GM18499 (cell line): ENCODE measurements around the gene SH3RF1.

Source experiments
- ATAC-seq: cut with Tn5 transposase; IDR thresholded peaks from one replicate; pipeline ENCODE4 v1.9.1; 2021; ENCODE audit warnings: moderate number of reproducible peaks; ENCODE audit not compliant: insufficient read depth, unreplicated experiment

The SH3RF1 gene

DNA sequence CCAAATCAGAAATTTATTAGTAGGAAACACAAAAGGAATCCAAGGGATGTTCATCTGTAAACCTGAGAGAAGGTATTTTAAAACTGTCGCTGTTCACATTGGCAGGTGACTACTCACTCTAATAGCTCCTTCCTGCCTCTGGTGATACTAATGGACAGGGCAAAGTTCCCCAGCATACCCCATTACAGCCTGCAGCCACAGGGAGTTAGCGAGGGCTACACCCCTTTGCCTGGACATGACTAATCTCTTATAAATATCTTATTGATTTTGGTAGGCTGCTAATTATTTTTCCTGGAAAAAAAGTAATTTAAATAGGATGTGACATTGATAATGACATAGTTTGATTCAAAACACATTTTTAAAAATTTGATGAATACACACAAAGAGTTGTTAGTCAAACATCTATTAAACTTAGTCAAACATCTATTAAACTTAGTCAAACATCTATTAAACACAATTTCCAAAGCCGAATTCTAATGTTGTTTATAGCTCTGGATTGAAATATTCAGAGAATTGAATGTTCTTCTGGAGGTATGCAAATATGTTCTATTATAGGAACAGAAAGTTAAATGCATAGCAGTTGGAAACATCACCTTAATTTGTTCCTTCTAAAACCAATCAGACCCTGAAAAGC is 177.8 kb downstream of the SH3RF1 start:
- no peak for ATAC-seq

DNA sequence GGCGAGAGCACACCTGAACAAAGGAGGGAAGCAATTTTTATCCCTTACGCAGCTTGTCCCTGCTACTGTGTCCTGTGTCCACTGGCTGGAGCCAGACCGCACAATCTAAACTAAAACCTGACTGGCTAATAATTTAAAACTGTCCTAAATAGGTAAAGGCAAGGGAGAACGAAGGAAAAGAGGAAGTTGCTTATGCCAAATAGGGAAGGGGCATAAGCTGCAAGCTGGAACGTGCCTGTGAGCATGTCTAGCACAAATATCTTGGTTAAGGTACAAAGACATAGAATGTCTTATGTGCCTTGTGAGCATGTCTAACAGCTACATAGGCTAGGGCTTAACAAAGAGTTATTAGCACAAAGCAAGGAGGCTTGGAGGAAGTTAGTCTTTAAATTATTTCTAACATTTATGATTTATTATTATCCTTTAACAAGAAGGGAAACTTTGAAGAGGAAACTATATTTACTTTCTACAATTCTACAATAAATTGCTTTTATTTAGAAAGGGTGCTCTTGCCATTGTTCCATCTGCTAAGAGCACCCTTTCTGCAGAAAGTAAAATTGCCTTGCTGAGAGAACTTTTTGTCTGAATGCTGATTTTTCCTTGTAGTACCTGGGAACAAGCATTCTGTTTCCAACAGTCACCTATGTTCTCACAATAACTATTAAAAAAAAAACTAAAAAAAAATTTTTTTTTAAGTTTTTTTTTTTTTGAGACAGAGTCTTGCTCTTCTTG is 180.1 kb downstream of the SH3RF1 start:
- ATAC-seq, result no peak

DNA sequence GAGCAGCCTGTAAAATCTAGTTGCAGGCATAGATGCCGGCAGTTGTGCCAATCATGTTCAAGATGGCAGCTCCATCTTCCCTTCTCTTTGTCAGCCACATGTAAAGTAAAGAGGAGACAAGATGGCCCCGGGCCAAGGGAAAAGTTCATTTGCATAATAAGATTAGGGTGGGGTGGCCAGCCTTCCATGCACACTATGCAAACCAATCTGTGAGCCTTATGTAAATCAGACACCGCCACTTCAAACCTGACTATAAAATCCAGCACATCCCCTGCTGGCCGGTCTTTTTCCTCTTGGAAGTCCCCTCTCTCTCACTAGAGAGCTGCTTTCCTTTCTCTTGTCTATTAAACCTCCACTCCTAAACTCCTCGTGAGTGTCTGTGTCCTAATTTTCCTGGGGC is 181.8 kb downstream of the SH3RF1 start:
- no peak for ATAC-seq

DNA sequence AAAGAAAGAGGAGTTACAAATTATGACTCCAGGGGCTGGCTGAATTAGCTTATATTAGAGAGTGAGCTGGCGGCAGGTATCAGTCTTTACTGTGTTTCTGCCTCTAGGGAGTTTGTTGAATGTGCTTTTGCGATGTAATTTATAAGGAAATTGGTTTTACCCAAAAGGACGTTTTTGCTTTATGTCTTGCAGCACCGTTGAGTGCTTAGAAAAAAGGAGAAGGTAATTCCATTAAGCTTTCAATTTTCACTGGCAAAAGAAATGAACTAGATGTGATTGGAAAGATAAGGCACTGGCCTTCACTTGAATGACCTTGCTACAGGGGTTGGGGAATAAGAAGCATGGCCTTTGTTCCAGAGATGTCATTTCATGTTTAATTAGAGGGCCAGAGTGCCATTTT is 185.8 kb downstream of the SH3RF1 start:
- ATAC-seq, result no peak

DNA sequence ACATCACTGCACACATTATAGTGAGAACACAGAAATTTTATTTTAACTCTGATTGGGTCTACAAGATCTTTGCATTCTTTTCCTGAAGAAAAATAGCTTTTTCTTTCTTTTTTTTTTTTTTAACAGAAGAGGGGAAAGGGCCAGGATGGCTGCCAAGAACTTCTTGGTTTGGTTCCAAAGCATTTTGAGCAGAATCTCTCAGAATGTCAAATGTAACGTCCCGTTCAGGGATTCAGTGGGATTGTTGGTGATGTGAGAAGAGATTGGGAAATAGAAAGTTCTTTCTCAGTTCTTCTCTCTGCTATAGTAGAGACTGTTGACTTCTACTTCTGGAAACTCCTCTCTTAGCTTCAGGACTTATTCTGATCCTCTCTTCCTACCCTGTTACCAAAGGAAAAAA is 189.8 kb downstream of the SH3RF1 start:
- ATAC-seq, result no peak

DNA sequence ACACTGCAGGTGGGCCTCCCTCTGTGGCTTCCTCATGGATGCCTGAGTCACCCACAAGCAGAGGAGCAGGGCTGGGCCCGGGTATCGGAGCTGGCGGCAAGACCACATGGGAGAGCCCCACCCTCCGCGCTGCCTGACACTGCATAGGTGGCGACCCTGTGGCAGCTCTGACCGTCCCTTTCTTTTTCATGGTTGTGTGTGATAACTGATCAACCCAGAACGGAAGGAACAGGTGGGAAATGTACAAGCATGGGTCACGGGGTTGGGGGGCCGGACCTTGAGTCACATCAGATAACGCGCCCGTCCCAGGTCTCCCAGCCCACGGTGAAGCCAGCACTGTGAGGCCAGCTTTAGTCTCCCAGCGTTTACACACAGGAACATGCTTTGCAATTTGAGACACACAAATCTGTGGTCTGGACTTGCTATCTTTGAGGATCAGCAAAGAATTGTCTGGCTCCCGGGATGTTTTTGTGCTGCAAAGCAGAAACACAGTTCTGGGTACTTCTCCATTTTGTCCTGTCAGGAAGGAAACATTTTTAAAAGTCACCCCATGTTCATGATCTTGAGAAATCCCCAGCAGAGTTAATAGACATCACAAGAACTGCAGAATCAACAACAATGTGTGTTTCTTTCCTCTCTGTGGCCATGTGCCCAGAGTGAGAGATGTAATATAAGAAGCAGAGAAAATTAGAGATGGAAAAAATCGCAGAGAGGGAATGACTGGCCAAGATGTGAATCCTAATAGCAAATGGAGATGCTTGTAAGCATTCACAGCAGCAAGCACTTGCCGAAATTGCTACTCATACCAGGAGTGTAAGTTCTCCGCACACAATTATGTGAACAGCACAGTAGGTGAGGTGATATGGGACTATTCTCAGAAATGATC is 190.6 kb downstream of the SH3RF1 start:
- ATAC-seq, result peak; percentile 65

DNA sequence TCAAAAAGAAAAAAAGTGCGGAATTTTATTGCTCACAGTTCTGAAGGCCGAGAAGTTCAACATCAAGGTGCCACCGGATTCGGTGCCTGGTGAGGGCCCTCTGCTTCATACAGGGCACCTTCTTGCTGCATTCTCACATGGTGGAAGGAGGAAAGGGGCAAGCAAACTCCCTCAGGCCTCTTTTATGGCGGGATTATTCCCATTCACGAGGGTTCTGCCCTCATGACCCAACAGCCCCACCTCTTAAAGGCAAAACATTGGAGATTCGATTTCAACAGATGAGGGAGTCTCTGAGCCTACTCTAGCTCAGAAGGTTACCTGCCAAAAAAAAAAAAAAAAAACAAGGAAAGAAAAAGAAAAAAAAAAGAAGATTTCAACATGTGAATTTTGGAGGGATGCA is 196.6 kb downstream of the SH3RF1 start:
- ATAC-seq, result no peak

DNA sequence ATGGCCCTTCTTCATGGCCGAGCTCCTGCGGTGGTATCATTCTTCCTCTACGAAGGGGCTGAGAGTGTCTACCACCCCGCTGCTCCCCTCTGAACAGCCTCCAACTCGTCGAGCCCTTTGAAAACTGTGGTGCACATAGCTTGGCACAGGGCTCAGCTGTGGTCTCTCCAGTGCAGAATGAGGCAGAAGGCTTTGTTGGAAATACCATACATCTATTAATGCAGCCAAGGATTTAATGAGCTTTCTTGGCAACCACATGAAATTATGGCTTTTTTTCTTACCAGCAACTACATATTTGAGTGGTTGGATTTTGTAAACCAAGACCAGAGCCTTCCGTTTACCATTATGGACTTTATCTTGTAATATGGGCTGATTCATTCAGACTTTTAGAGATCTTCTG is 199.0 kb downstream of the SH3RF1 start:
- no peak for ATAC-seq

DNA sequence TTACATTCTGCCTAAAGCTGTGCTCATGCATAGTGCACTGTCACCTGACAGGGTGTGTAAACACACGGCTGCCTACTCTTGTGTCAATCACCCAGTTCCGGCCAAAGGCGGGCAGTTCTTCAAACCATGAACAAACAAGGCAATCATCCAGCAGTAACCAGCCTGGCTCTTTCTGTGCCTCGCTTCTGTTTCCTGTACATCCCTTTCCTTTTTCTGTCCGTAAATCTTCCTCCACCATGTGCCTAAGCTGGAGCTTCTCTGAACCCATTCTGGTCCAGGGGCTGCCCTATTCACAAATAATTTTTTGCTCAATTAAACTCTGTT is 199.9 kb downstream of the SH3RF1 start:
- ATAC-seq, result no peak

DNA sequence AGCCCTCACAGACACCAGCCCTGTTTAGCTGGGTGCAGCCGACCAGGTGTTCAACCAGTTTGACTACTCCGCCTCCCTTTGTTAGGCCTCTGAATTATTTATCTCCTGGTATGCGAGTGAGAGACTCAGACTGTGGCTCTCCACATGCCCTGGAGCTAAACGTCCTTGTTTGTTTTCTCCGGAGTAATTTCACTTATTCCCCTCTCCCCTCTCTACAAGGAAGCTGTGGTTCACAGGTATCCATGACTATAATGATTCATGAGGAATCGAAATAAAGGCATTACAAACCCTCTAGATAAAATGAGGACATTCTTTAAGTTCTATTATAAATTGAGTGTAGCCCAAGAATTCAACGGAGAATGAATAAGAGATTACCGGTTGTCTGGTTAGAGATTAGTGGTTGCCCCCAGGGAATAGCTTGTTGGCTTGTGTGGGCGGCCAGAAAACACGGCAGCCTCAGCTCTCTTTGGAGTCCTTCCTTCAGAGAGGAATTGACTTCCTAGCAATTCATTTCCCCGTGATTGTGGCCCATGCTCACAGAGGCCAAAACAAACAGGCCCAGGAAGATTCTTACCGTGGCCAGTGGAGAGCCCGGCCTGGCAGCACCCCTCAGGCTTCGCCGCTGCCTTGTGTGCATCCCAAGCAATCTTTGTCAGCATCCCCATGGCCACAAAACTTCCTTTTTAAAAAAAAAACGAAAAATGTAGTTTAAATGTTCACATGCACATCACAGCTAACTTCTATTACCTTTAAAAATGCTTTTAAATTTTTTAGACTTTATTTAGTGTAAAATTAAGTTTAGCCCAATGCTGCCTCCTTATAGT is 200.5 kb downstream of the SH3RF1 start:
- no peak for ATAC-seq

DNA sequence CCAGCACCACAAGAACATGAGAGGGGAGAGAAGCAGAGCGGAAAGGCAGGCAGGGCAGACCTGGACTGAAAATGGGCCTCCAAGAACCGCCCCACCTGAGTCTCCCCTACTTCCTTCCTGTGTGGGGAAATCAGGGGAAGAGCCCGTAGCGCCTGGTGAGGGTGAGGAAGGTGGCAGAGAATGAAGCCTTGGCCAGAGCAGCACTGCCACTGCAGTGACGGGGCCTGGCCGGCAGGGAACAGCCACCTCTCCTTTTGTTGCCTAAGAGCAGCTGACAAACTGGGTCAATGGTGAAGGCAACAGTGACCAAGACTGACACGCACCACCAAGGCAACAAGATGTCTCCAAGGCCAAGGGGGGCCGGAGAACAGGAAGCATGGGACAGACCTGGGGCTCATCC is 202.3 kb downstream of the SH3RF1 start:
- ATAC-seq, result no peak

DNA sequence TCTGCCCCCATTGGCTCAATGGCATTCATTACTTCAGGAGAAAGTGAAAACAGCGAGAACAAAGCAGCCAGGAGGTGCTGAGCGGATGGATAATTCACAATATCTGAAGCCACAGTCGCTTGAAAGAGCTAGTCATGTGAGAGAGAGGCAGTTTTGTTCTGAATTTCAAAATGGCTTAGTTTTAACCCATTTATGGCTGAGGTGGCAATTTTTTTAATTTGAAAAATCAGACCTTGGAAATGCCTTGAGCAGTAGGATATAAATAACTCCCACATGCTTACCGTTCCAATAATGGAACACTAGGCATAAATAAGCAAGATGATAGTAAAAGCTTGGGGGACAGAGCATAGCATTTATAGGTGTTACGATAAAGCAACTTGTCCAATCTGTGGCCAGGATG is 203.8 kb downstream of the SH3RF1 start:
- ATAC-seq, result no peak

DNA sequence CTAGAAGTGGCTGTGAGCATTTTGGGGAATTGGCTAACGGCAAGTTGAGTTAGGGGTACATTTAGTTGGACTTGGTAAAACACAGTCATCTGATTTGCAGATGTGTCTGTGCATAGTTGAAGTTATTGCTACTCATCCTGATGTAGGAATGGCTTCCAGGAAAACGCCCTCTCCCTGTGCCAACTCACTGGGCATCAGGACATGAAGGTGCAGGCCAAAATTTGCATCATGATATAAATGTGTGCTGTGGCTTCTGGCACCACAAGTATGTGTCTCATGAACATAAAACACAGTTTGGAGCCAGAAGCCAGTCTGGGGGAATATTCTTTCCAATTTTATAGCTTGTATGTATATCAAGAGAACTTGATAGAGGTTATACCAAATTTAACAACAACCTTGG is 206.5 kb downstream of the SH3RF1 start:
- no peak for ATAC-seq

DNA sequence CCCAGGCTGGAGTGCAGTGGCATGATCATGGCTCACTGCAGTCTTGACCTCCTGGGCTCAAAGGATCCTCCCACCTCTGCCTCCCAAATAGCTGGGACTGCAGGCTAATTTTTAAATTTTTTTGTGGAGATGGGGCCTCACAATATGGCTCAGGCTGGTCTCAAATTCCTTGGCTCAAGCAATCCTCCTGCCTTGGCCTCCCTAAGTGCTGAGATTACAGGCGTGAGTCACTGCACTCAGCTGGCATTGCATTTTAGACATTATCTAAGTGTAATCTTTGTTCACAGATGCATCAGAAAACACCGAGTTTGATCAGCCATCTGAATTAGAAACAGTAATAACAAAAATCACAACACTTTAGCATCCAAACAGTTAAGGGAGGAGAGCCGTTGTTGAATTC is 207.3 kb downstream of the SH3RF1 start:
- no peak for ATAC-seq

DNA sequence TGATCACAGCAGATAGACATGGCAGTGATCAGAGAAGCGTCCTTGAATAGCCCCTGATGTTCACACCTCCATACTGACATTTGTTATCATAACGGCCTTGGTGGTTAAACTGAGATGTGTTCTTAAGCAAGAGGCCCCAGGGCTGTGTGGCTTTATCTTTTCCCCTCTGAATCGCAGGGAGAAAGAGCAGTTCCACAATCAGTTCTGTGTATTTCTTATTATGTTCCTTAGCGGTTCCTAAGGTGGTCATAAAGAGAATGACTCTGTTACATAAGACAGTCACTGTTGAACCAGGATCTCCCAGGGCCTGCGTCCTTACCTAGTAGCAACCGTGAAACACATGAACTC is 207.9 kb downstream of the SH3RF1 start:
- ATAC-seq, result no peak

DNA sequence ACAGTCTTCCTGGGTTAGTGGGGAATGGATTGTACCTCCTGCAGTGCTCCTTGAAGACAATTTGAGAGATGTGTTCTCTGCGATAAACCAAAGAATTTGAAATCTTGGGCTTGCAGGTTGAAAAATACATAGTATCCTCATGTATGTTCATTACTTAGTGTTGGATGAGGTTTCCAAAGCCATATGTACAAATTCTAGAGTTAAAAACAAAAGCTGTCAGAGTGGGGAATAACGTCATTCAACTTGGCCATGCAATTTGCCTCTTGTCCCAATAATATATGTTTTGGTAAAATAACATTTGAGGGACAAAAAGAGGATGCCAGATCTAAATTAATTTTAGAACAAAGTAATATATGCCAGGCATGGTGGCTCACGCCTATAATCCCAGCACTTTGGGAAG is 209.4 kb downstream of the SH3RF1 start:
- ATAC-seq, result no peak

DNA sequence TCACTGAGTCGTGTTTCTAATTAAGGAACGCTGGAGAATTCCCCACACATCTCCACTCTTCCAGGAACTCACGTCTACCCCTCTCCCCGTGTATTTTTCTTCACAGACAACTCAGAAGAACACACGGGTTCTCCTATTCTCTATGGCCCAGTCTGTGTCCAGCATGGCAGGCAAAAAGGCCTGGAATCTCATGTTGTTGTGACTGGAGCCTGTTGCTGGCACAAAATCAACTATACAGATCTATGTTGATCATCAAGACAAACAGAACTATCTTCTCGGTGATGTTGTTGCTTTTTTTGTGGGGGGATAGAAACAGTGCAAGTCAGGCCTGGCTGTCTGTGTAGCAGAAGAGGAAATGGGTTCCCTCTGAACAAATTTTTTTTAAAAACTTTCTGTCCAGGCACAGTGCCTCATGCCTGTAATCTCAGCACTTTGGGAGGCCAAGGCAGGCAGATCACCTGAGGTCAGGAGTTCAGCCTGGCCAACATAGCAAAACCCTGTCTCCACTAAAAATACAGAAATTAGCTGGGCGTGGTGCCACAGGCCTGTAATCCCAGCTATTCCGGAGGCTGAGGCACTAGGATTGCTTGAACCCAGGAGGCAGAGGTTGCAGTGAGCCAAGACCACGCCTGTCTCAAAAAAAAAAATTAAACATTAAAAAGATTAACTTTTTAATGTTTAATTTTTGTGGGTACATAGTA is 210.2 kb downstream of the SH3RF1 start:
- ATAC-seq, result no peak

DNA sequence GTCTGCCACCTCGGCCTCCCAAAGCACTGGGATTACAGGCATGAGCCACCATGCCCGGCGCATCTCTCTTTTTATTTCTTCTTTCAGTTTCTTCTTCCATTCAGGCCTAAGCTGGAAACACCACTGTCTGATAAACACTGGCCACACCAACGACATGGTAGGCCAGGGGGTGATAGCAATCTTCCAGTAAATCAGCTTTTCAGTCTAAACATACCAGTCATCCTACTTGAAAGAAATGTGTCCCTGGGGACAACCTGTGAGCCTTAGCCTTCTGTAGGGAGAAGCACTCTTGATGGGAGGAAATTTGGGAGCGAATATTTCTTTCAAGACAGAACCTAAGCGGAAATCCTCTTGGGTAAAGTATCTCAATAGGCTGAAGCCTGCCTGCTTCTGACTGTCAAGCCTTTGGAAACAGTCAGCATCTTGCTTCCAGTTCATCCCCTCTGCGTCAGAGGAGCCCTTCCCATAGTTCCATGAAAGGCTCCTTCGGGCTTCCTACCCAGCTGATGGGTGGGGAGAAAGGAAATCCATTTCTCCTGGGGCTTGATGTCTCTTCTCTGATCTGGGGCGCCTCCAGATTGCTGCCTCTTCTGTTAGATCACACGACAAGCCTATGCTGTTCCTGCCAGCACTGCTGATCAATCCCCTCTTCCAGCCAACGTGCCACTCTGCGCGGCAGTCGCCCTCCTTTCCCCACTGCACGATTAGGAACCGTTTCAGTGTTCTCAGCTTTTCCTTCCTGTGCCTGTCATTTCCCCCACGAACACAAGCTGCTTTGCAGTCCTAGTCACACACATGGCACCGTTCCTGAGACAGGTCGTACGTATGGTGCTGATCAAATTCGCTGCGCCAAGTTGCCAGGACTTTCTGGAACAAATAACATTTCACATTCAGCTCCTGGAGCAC is 211.2 kb downstream of the SH3RF1 start:
- ATAC-seq, result no peak

DNA sequence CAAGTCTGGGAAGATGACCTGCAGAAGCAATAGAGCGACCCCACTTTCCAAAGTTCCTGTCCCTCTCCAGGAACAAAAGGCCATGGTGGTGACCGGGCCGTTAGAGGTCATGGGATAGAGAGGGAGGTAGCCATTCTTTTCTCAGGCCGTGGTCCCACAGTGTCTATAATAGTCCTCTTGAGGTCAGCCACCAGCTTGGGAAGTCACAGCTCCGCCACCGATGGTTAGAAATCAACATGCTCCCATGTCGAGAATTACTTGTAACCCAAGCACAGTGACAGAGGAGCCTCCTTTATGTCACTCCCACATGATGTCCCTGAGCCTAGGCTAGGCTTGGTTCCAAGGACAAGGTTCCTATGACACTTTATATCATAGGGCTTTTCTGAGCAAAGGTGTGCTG is 212.4 kb downstream of the SH3RF1 start:
- ATAC-seq, result no peak
